Germinal center (tissue), 1 donor: ENCODE data around the gene LMO4.

Source experiments
- DNase-seq: peaks from one replicate; pipeline ENCODE4 v3.0.0; 2012; ENCODE audit warnings: mixed read lengths, low spot score

LMO4 gene

GRCh38 chr1:87358219-87358618, 29.5 kb downstream of the LMO4 start:
- no peak for DNase-seq

- DNase-seq, result no peak
Measured at GRCh38 chr1:87359586-87359985, 30.9 kb downstream of the LMO4 start.

GRCh38 chr1:87362063-87362833, 33.6 kb downstream of the LMO4 start:
- no peak for DNase-seq

GRCh38 chr1:87362834-87363426, 34.2 kb downstream of the LMO4 start:
- DNase-seq, result no peak

- no peak for DNase-seq
Measured at GRCh38 chr1:87367549-87367948, 38.9 kb downstream of the LMO4 start.

- DNase-seq, result no peak
Measured at GRCh38 chr1:87368907-87369306, 40.2 kb downstream of the LMO4 start.

- no peak for DNase-seq
Measured at GRCh38 chr1:87369736-87370478, 41.2 kb downstream of the LMO4 start.

GRCh38 chr1:87370544-87370943, 41.9 kb downstream of the LMO4 start:
- no peak for DNase-seq

- no peak for DNase-seq
Measured at GRCh38 chr1:87379306-87379705, 50.6 kb downstream of the LMO4 start.

- DNase-seq, result no peak
Measured at GRCh38 chr1:87386217-87386790, 57.6 kb downstream of the LMO4 start.

- no peak for DNase-seq
Measured at GRCh38 chr1:87388411-87388810, 59.7 kb downstream of the LMO4 start.

- DNase-seq, result no peak
Measured at GRCh38 chr1:87389011-87389410, 60.3 kb downstream of the LMO4 start.

- DNase-seq, result no peak
Measured at GRCh38 chr1:87389546-87389945, 60.9 kb downstream of the LMO4 start.

- no peak for DNase-seq
Measured at GRCh38 chr1:87392248-87393192, 63.8 kb downstream of the LMO4 start.

- peak; percentile 37 for DNase-seq
Measured at GRCh38 chr1:87393445-87394085, 64.9 kb downstream of the LMO4 start.

- DNase-seq, result no peak
Measured at GRCh38 chr1:87394513-87394912, 65.8 kb downstream of the LMO4 start.

GRCh38 chr1:87394982-87395381, 66.3 kb downstream of the LMO4 start:
- no peak for DNase-seq
